Sigmoid colon (tissue), 4 donors: Measurements from ENCODE around the gene SLC12A5.

Source experiments
- POLR2A ChIP-seq, 2 donors: fragments of 450-650 bp; IDR thresholded peaks; one replicate each; pipeline ENCODE4 v1.6.1; 2016; ENCODE audit warnings: antibody characterized with exemption in 2 of 2, mild to moderate bottlenecking in 2 of 2, moderate library complexity in 2 of 2
- POLR2AphosphoS5 ChIP-seq, 4 donors: sonication (generic); formaldehyde crosslinking; IDR thresholded peaks; one replicate each; pipeline ENCODE4 v1.6.1; 2017; ENCODE audit warnings: antibody characterized with exemption in 4 of 4
- TF ChIP-seq, protein P1 (sequence below), 4 experiments: fragments of 450-650 bp in 3 of 4; fragments of 200-600 bp in 1 of 4; IDR thresholded peaks; one replicate each; pipeline ENCODE4 v1.5.1; 2016 to 2019; ENCODE audit warnings: antibody characterized with exemption in 4 of 4, mild to moderate bottlenecking in 3 of 4, moderate library complexity in 2 of 4

DNA sequence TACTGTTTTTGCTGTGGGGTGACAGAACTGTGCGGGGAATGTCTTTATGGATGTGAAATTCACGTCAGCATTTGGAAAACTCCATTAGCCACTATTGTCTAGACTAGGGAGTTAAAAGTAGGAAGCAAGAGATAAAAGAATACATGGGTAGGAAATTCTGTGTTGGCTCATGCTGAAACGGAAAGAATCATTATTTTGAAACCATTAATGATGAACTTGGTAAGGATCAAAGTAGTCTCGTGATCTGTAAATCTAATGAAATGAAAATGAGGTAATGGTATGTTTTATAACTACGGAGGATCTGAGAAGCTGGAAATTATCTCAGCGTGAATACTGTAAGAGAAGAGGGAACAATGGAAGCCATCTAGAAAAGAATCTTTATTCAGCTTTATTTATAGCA, 78.0 kb downstream of the SLC12A5 start:
- TF ChIP-seq, protein P1, sequence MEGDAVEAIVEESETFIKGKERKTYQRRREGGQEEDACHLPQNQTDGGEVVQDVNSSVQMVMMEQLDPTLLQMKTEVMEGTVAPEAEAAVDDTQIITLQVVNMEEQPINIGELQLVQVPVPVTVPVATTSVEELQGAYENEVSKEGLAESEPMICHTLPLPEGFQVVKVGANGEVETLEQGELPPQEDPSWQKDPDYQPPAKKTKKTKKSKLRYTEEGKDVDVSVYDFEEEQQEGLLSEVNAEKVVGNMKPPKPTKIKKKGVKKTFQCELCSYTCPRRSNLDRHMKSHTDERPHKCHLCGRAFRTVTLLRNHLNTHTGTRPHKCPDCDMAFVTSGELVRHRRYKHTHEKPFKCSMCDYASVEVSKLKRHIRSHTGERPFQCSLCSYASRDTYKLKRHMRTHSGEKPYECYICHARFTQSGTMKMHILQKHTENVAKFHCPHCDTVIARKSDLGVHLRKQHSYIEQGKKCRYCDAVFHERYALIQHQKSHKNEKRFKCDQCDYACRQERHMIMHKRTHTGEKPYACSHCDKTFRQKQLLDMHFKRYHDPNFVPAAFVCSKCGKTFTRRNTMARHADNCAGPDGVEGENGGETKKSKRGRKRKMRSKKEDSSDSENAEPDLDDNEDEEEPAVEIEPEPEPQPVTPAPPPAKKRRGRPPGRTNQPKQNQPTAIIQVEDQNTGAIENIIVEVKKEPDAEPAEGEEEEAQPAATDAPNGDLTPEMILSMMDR (IDR thresholded peaks at IDR 0.05): no peak
- TF ChIP-seq POLR2AphosphoS5 (IDR thresholded peaks at IDR 0.05): no peak
- TF ChIP-seq POLR2A (IDR thresholded peaks at IDR 0.05): no peak
